K562 (cell line): ENCODE measurements around the gene DUSP23. TPM values are rescaled to one million over a fixed set of nuclear protein-coding genes. Genes with fewer than 3 reads are reported as not detected.

Experiments
- ATAC-seq: fragments of 200-7000 bp; cut with Tn5 transposase; 3 replicates; pipeline ENCODE4 v1.9.1; 2020; ENCODE audit warnings: moderate library complexity
- BruUV-seq: library from RNA; stranded (reverse); fragments of 400-500 nt; replicated peaks from 2 replicates; lab custom pipeline; 2021; lab: Mats Ljungman, UMichigan
- CTCF ChIA-PET: fragments of 300-600 bp; formaldehyde crosslinking; extraction: SDS; loops from one replicate; lab custom pipeline; 2021; ENCODE audit warnings: low intra/inter-chr PET ratio; lab: Yijun Ruan, JAX
- POLR2A ChIA-PET: fragments of 300-600, 350-650 bp; sonication (Branson Sonifier 250); formaldehyde crosslinking; extraction: SDS; loops from one replicate; lab custom pipeline; 2021; ENCODE audit warnings: antibody characterized with exemption, inconsistent platforms; lab: Yijun Ruan, JAX
- DNase-seq, 4 experiments: peaks; one replicate each; pipeline versions ENCODE4 v3.0.0 to v3.0.0-alpha.2; 2011 to 2018; ENCODE audit warnings: low spot score in 3 of 4, mixed read lengths in 3 of 4; ENCODE audit errors: extremely low read depth in 1 of 4
- FAIRE-seq: peaks from 2 replicates; lab custom pipeline; 2011; peaks lifted over from hg19 to GRCh38; lab: Jason Lieb, UNC
- H2AFZ ChIP-seq: 2 replicates; pipeline ENCODE4 v1.6.0; 2011; ENCODE audit warnings: low read depth, low read length, control low read depth, inconsistent platforms
- H3K27ac ChIP-seq: fragments of 200-600 bp; 3 replicates; pipeline ENCODE4 v1.8.0; 2011; ENCODE audit warnings: low read depth, mild to moderate bottlenecking, control low read depth, inconsistent platforms, low read length, moderate library complexity, mixed read lengths; ENCODE audit errors: extremely low read depth
- H3K27me3 ChIP-seq, 2 experiments: fragments of 300-600 bp in 1 of 2; 2 replicates in 1 of 2; 3 replicates in 1 of 2; pipeline versions ENCODE4 v1.6.0 to v1.8.0; 2011; ENCODE audit warnings: inconsistent platforms in 2 of 2, low read length in 2 of 2, mild to moderate bottlenecking in 1 of 2, mixed read lengths in 1 of 2, moderate library complexity in 1 of 2; ENCODE audit not compliant: control insufficient read depth in 2 of 2, insufficient read depth in 2 of 2
- H3K36me3 ChIP-seq: fragments of 300-600 bp; 3 replicates; pipeline ENCODE4 v1.8.0; 2011; ENCODE audit warnings: mild to moderate bottlenecking, low read length, inconsistent platforms; ENCODE audit not compliant: control insufficient read depth, insufficient read depth
- H3K4me1 ChIP-seq, 2 experiments: fragments of 200-600 bp in 1 of 2; replicated peaks in 1 of 2; 2 replicates in 1 of 2; 3 replicates in 1 of 2; pipeline versions ENCODE4 v1.5.1 to v1.8.0; 2011; ENCODE audit warnings: inconsistent platforms in 2 of 2, low read length in 2 of 2, mild to moderate bottlenecking in 1 of 2, mixed read lengths in 1 of 2, moderate library complexity in 1 of 2; ENCODE audit not compliant: control insufficient read depth in 2 of 2, insufficient read depth in 2 of 2
- H3K4me2 ChIP-seq: 2 replicates; pipeline ENCODE4 v1.6.1; 2011; ENCODE audit warnings: low read length, control low read depth, inconsistent platforms, mixed read lengths; ENCODE audit not compliant: insufficient read depth
- H3K4me3 ChIP-seq: fragments of 200-600 bp; sonication (generic), shearing (Covaris generic); 2 replicates; pipeline ENCODE4 v1.5.1; 2016; ENCODE audit warnings: control low read depth, inconsistent platforms
- H3K79me2 ChIP-seq: fragments of 200-600 bp; 3 replicates; pipeline ENCODE4 v1.8.0; 2011; ENCODE audit warnings: low read length, inconsistent platforms; ENCODE audit not compliant: control insufficient read depth, insufficient read depth
- H3K9ac ChIP-seq, 2 experiments: 2 replicates each; pipeline versions ENCODE4 v1.6.0 to v1.6.1; 2011; ENCODE audit warnings: low read depth in 2 of 2, low read length in 2 of 2, control low read depth in 1 of 2, inconsistent platforms in 1 of 2, mild to moderate bottlenecking in 1 of 2, mixed read lengths in 1 of 2; ENCODE audit not compliant: insufficient read depth in 1 of 2
- H3K9me1 ChIP-seq: one replicate; pipeline ENCODE4 v1.6.0; 2011; ENCODE audit warnings: inconsistent platforms, mild to moderate bottlenecking, low read length, moderate library complexity; ENCODE audit not compliant: control insufficient read depth, insufficient read depth
- H3K9me3 ChIP-seq: replicated peaks from 2 replicates; pipeline ENCODE4 v1.5.1; 2011; ENCODE audit warnings: low read depth, low read length, inconsistent platforms; ENCODE audit not compliant: control insufficient read depth, insufficient read depth
- H4K20me1 ChIP-seq: replicated peaks from 2 replicates; pipeline ENCODE4 v1.6.1; 2011; ENCODE audit warnings: low read length, inconsistent platforms, mixed read lengths; ENCODE audit not compliant: control insufficient read depth, insufficient read depth
- BMI1 ChIP-seq: fragments of 150-350 bp; IDR thresholded peaks from 2 replicates; pipeline ENCODE4 v1.6.1; 2014; ENCODE audit warnings: low read length
- BRD4 ChIP-seq: fragments of 200-600 bp; sonication (generic); IDR thresholded peaks from 2 replicates; pipeline ENCODE4 v1.6.1; 2017; ENCODE audit warnings: inconsistent platforms
- CCNT2 ChIP-seq: IDR thresholded peaks from 2 replicates; pipeline ENCODE4 v1.6.1; 2011; ENCODE audit warnings: borderline replicate concordance, low read depth, mild to moderate bottlenecking, moderate library complexity, mixed read lengths, low read length; ENCODE audit not compliant: insufficient read length; ENCODE audit errors: extremely low read depth
- CHCHD3 ChIP-seq: fragments of 250-450 bp; sonication (Bioruptor Pico); IDR thresholded peaks from 2 replicates; pipeline ENCODE4 v2.1.2; 2022; ENCODE audit warnings: mild to moderate bottlenecking
- ESRRB ChIP-seq: fragments of 250-450 bp; sonication (Bioruptor Pico); IDR thresholded peaks from 2 replicates; pipeline ENCODE4 v1.5.0; 2020; ENCODE audit warnings: mild to moderate bottlenecking, moderate library complexity, borderline replicate concordance
- FOXA3 ChIP-seq, 2 experiments: fragments of 450-650 bp in 1 of 2; sonication (generic) in 1 of 2; formaldehyde crosslinking; IDR thresholded peaks in 1 of 2; conservative IDR thresholded peaks in 1 of 2; 2 replicates each; pipeline versions ENCODE4 v1.4.0 to v1.8.0; 2020 to 2022; ENCODE audit warnings: mild to moderate bottlenecking in 2 of 2, missing genetic modification reagents in 1 of 2
- KAT8 ChIP-seq: fragments of 450-650 bp; IDR thresholded peaks from 2 replicates; pipeline ENCODE4 v1.6.1; 2016; ENCODE audit warnings: low read depth, mild to moderate bottlenecking
- NFIC ChIP-seq: fragments of 450-650 bp; IDR thresholded peaks from 2 replicates; pipeline ENCODE4 v1.6.1; 2017; ENCODE audit warnings: mild to moderate bottlenecking, inconsistent platforms
- PRMT5 ChIP-seq: sonication (generic); formaldehyde crosslinking; IDR thresholded peaks from 2 replicates; pipeline ENCODE4 v1.5.0; 2020; ENCODE audit warnings: missing genetic modification reagents
- RFX1 ChIP-seq: fragments of 450-650 bp; IDR thresholded peaks from 2 replicates; pipeline ENCODE4 v1.6.1; 2016; ENCODE audit warnings: mild to moderate bottlenecking, moderate library complexity
- SIN3B ChIP-seq: fragments of 450-650 bp; IDR thresholded peaks from 2 replicates; pipeline ENCODE4 v1.6.1; 2017; ENCODE audit warnings: low read depth, mild to moderate bottlenecking, moderate library complexity
- TCF7 ChIP-seq: sonication (generic); IDR thresholded peaks from 2 replicates; pipeline ENCODE4 v1.6.1; 2016; ENCODE audit warnings: antibody characterized with exemption, borderline replicate concordance
- ZBTB34 ChIP-seq: fragments of 250-450 bp; sonication (Bioruptor Pico); IDR thresholded peaks from 2 replicates; pipeline ENCODE4 v1.8.0; 2021; ENCODE audit warnings: mild to moderate bottlenecking, moderate library complexity
- WGBS: fragments of 100-300 bp; shearing (Covaris generic); methylation state at CpG from one replicate; pipeline ENCODE4 v1.1.6; 2016; ENCODE audit warnings: low coverage, mixed read lengths; ENCODE audit not compliant: insufficient coverage; ENCODE audit errors: missing lambda C conversion rate; 5-methylcytosine and 5-hydroxymethylcytosine counted together
- in situ Hi-C: fragments of 300-500 bp; cut with MboI; formaldehyde crosslinking; loops from 4 replicates; pipeline ENCODE4 v1.15.0; 2018; ENCODE audit warnings: inconsistent platforms, mixed read lengths
- intact Hi-C: fragments of 100-400 bp; cut with micrococcal nuclease; formaldehyde crosslinking; loops from 2 replicates; pipeline ENCODE4 v1.14.2; 2022
- polyA plus RNA-seq, 8 experiments: library from polyadenylated mRNA; depleted of rRNA in 4 of 8; stranded (reverse) in 5 of 8; unstranded in 3 of 8; fragments of >200 nt; fragmentation: Nextera tagmentation in 2 of 8; fragmentation: Illumina TruSeq in 1 of 8; extraction: Ambion mirVana in 2 of 8; extraction: Trizol in 1 of 8; gene quantifications; 2 replicates each; pipeline versions ENCODE4 v1.2.1 to v1.2.3, GENCODE V29; 2011 to 2014; ENCODE audit warnings: inconsistent platforms in 1 of 8, missing spikeins in 1 of 8
- total RNA-seq, 7 experiments: library from RNA; depleted of rRNA in 6 of 7; stranded (reverse); fragments of >200 nt in 6 of 7; fragmentation: Illumina TruSeq in 2 of 7; extraction: Trizol in 2 of 7; gene quantifications; 2 replicates each; pipeline versions ENCODE4 v1.2.1 to v1.2.3, GENCODE V29; 2011 to 2021; ENCODE audit warnings: low replicate concordance in 1 of 7

Gene DUSP23
- total and polyA plus RNA-seq, 9 of the 15 experiments (the other 6 are each of a cell fraction or from before 2014, with no cell fraction given): 1.0 to 34.8 (median 13.7) TPM

DNA sequence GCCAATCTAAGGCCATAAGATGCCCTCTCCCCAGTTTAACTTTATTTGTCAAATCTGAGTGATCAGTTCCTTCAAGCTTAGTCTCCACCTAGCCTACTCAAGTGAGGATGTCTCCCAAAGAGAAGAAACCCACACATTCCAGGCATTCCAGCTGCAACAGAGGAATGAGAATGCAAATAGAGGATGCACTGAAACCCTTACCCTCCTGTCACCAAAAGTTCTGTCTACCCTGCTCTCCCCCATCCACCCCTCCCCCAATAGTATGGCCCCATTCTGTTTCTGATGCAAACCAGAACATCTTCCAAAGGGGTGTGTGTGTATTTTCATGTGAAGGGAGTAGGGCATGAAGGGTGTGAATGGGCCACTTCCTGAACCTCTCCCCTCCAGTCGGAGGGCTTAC is 3.0 kb downstream of the DUSP23 start (continued):
- TF ChIP-seq KAT8 (no peak), BRD4 (no peak), BMI1 (no peak), CCNT2 (no peak), FOXA3 (CRISPR knock-in tag; conservative IDR thresholded peaks at IDR 0.05 in 1 of 2, IDR thresholded peaks at IDR 0.05 in 1 of 2) (no peak), ESRRB (no peak), TCF7 (no peak), CHCHD3 (CRISPR knock-in tag) (no peak), SIN3B (no peak), PRMT5 (no peak), ZBTB34 (CRISPR knock-in tag) (no peak)

DNA sequence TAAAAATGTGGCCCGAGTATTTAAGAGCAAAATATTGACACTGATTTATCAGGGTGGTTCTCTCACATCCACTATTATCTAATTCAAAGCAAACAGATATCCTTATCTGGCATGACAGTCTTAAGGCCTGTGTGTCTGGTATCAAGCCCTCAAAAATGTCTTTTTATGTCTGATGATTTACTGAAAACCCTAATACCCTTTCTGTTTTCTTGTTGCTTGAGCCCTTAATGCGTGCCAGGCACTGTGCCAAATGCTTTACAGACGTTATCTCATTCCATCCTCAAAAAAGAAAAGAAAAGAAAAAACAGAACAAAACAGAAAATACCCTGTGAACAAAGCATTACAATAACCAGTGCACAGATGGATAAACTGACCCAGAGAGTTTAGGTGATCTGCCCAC is 5.7 kb downstream of the DUSP23 start:
- CTCF ChIA-PET: no interaction called here
- intact Hi-C loops: no loop called here
- Histone ChIP-seq H2AFZ (no peak overlapping the region), H3K9me1 (no peaks in the 10 kb centered on the region), H3K9me3 (no peaks in the 10 kb centered on the region), H3K27ac (no peak overlapping the region), H3K27me3 (no peaks in the 10 kb centered on the region), H3K4me1 (peaks cover 0 to 5% of the 10 kb centered on the region in 2 experiments; a peak in 3 of 5 replicates), H3K4me2 (no peak overlapping the region), H3K4me3 (no peak overlapping the region), H3K9ac (no peak overlapping the region), H3K79me2 (no peaks in the 10 kb centered on the region; the same call in 2 of the 3 replicates), H4K20me1 (no peaks in the 10 kb centered on the region; the same call in 1 of the 2 replicates), H3K36me3 (no peaks in the 10 kb centered on the region)
- 0% methylated on average over 3 of the region's 3 CpGs for WGBS
- FAIRE-seq (no peak), DNase-seq (no peak), ATAC-seq (no peak)
- TF ChIP-seq RFX1 (no peak), NFIC (0 out of 2 replicates have a peak, but pooled peaks have one; percentile 12)
- POLR2A ChIA-PET: no interaction called here
- BruUV-seq: no TSS peak
- in situ Hi-C loops: no loop called here
